ENCODE measurements around the gene WEE1. TPM values are rescaled to one million over a fixed set of nuclear protein-coding genes. Genes with fewer than 3 reads are reported as not detected.
A peak's percentile ranks its signal among the peaks of the same experiment; 100 is the strongest.

Gene WEE1
- polyA plus RNA-seq, 1 donor (not counting 4 experiments of a cell fraction or from before 2014, with no cell fraction given), result 39.2 TPM

GRCh38 chr11:9528136-9528501 is 45.4 kb upstream of the WEE1 start:
- dilution Hi-C loops (cut with MboI; ENCODE audit: extremely low pct_ligation_motif_present, low sequenced_read_pairs), result no loop called here
- Histone ChIP-seq H3K27me3 (ENCODE audit: control insufficient read depth, extremely low read depth, insufficient read depth, low read length) (no peaks in the 10 kb centered on the region), H3K79me2 (ENCODE audit: control insufficient read depth, insufficient read depth, low read length) (no peaks in the 10 kb centered on the region), H3K4me1 (ENCODE audit: control insufficient read depth, extremely low read depth, insufficient read depth, low read length) (peaks cover 30% of the 10 kb centered on the region), H4K20me1 (ENCODE audit: control insufficient read depth, extremely low read depth, insufficient read depth, low read length) (no peaks in the 10 kb centered on the region), H3K9ac (ENCODE audit: control insufficient read depth, extremely low read depth, insufficient read depth, low read length) (no peak overlapping the region), H3K9me1 (ENCODE audit: control insufficient read depth, extremely low read depth, insufficient read depth, low read length) (no peaks in the 10 kb centered on the region), H3K4me2 (ENCODE audit: control insufficient read depth, extremely low read depth, insufficient read depth, low read depth, low read length) (no peak overlapping the region), H3K36me3 (ENCODE audit: control insufficient read depth in 2 of 2, extremely low read depth in 1 of 2, insufficient read depth in 2 of 2, low read length in 2 of 2) (peaks cover 1 to 6% of the 10 kb centered on the region in 2 experiments), H3K4me3 (ENCODE audit: control insufficient read depth in 2 of 3, extremely low read depth in 1 of 3, insufficient read depth in 2 of 3, low read depth in 1 of 3, low read length in 3 of 3) (no peak overlapping the region), H2AFZ (ENCODE audit: control insufficient read depth, low read length) (no peak overlapping the region), H3K9me3 (ENCODE audit: control insufficient read depth, low read depth, low read length) (no peaks in the 10 kb centered on the region), H3K27ac (ENCODE audit: control insufficient read depth, insufficient read depth, low read length) (no peak overlapping the region)
- TF ChIP-seq EZH2 (IDR thresholded peaks at IDR 0.05; ENCODE audit: low read length) (no peak), CTCF (optimal IDR thresholded peaks at IDR 0.05 in 1 of 3, IDR thresholded peaks at IDR 0.05 in 1 of 3, conservative IDR thresholded peaks at IDR 0.05 in 1 of 3; ENCODE audit: extremely low read depth in 1 of 3, insufficient read depth in 2 of 3, low read length in 3 of 3) (no peak)
- no peak for FAIRE-seq
- DNase-seq (ENCODE audit: low read depth, low spot score), result no peak

- Histone ChIP-seq H3K9me3 (ENCODE audit: control insufficient read depth, low read depth, low read length) (no peaks in the 10 kb centered on the region), H3K4me3 (ENCODE audit: control insufficient read depth in 2 of 3, extremely low read depth in 1 of 3, insufficient read depth in 2 of 3, low read depth in 1 of 3, low read length in 3 of 3) (no peak overlapping the region), H3K4me1 (ENCODE audit: control insufficient read depth, extremely low read depth, insufficient read depth, low read length) (peaks cover 33% of the 10 kb centered on the region), H3K27ac (ENCODE audit: control insufficient read depth, insufficient read depth, low read length) (no peak overlapping the region), H2AFZ (ENCODE audit: control insufficient read depth, low read length) (no peak overlapping the region), H3K4me2 (ENCODE audit: control insufficient read depth, extremely low read depth, insufficient read depth, low read depth, low read length) (peak overlapping the region; percentile 3), H3K79me2 (ENCODE audit: control insufficient read depth, insufficient read depth, low read length) (no peaks in the 10 kb centered on the region), H4K20me1 (ENCODE audit: control insufficient read depth, extremely low read depth, insufficient read depth, low read length) (no peaks in the 10 kb centered on the region), H3K36me3 (ENCODE audit: control insufficient read depth in 2 of 2, extremely low read depth in 1 of 2, insufficient read depth in 2 of 2, low read length in 2 of 2) (peaks cover 1 to 6% of the 10 kb centered on the region in 2 experiments), H3K9ac (ENCODE audit: control insufficient read depth, extremely low read depth, insufficient read depth, low read length) (no peak overlapping the region), H3K27me3 (ENCODE audit: control insufficient read depth, extremely low read depth, insufficient read depth, low read length) (no peaks in the 10 kb centered on the region), H3K9me1 (ENCODE audit: control insufficient read depth, extremely low read depth, insufficient read depth, low read length) (no peaks in the 10 kb centered on the region)
- DNase-seq (ENCODE audit: low read depth, low spot score) (no peak), FAIRE-seq (no peak)
- dilution Hi-C loops (cut with MboI; ENCODE audit: extremely low pct_ligation_motif_present, low sequenced_read_pairs), result no loop called here
- no peak for TF ChIP-seq EZH2 (IDR thresholded peaks at IDR 0.05; ENCODE audit: low read length)
- TF ChIP-seq CTCF (optimal IDR thresholded peaks at IDR 0.05 in 1 of 3, IDR thresholded peaks at IDR 0.05 in 1 of 3, conservative IDR thresholded peaks at IDR 0.05 in 1 of 3; ENCODE audit: extremely low read depth in 1 of 3, insufficient read depth in 2 of 3, low read length in 3 of 3), result no peak
Observed at GRCh38 chr11:9528573-9529333, 44.7 kb upstream of the WEE1 start.
